ENCODE results near the gene WDR88.

- TF ChIP-seq, protein P1, sequence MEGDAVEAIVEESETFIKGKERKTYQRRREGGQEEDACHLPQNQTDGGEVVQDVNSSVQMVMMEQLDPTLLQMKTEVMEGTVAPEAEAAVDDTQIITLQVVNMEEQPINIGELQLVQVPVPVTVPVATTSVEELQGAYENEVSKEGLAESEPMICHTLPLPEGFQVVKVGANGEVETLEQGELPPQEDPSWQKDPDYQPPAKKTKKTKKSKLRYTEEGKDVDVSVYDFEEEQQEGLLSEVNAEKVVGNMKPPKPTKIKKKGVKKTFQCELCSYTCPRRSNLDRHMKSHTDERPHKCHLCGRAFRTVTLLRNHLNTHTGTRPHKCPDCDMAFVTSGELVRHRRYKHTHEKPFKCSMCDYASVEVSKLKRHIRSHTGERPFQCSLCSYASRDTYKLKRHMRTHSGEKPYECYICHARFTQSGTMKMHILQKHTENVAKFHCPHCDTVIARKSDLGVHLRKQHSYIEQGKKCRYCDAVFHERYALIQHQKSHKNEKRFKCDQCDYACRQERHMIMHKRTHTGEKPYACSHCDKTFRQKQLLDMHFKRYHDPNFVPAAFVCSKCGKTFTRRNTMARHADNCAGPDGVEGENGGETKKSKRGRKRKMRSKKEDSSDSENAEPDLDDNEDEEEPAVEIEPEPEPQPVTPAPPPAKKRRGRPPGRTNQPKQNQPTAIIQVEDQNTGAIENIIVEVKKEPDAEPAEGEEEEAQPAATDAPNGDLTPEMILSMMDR (IDR thresholded peaks at IDR 0.05) = no peak
- TF ChIP-seq POLR2A (IDR thresholded peaks at IDR 0.05) = no peak
Measured at GRCh38 chr19:33211794-33212435, 80.0 kb downstream of the WDR88 start.
